H9 (cell line): ENCODE data around the gene GYS2. TPM values are rescaled to one million over a fixed set of nuclear protein-coding genes. Genes with fewer than 3 reads are reported as not detected.
A peak's percentile ranks its signal among the peaks of the same experiment; 100 is the strongest.

ENCODE experiments used
- DNase-seq: peaks from one replicate; pipeline ENCODE4 v3.0.0-alpha.2; 2017
- H2AFZ ChIP-seq: one replicate; pipeline ENCODE4 v1.6.1; 2013; ENCODE audit warnings: mild to moderate bottlenecking, low read length, control low read depth, moderate library complexity
- H2AK5ac ChIP-seq: 2 replicates; pipeline ENCODE4 v1.6.1; 2013; ENCODE audit warnings: low read length, control low read depth, mixed read lengths; ENCODE audit not compliant: insufficient read length
- H2BK120ac ChIP-seq: one replicate; pipeline ENCODE4 v1.6.1; 2013; ENCODE audit warnings: low read depth, mild to moderate bottlenecking, low read length, control low read depth, inconsistent platforms; ENCODE audit not compliant: poor library complexity, severe bottlenecking
- H2BK12ac ChIP-seq: 2 replicates; pipeline ENCODE4 v1.6.1; 2013; ENCODE audit warnings: low read length, control low read depth, mixed read lengths, low read depth; ENCODE audit not compliant: insufficient read length
- H2BK15ac ChIP-seq: 2 replicates; pipeline ENCODE4 v1.6.1; 2013; ENCODE audit warnings: low read depth, low read length, control low read depth
- H2BK20ac ChIP-seq: one replicate; pipeline ENCODE4 v1.6.1; 2013; ENCODE audit warnings: low read depth, mild to moderate bottlenecking, low read length, control low read depth, inconsistent platforms; ENCODE audit not compliant: poor library complexity, severe bottlenecking
- H2BK5ac ChIP-seq: 2 replicates; pipeline ENCODE4 v1.6.1; 2013; ENCODE audit warnings: low read length, control low read depth, mixed read lengths; ENCODE audit not compliant: insufficient read length
- H3K14ac ChIP-seq: 2 replicates; pipeline ENCODE4 v1.6.1; 2013; ENCODE audit warnings: low read length, control low read depth; ENCODE audit not compliant: insufficient read depth
- H3K18ac ChIP-seq: 2 replicates; pipeline ENCODE4 v1.6.1; 2013; ENCODE audit warnings: low read depth, mild to moderate bottlenecking, mixed read lengths, low read length, control low read depth; ENCODE audit not compliant: insufficient read length
- H3K23ac ChIP-seq: 2 replicates; pipeline ENCODE4 v1.6.1; 2013; ENCODE audit warnings: low read length, control low read depth, mixed read lengths, low read depth; ENCODE audit not compliant: insufficient read length
- H3K23me2 ChIP-seq: 2 replicates; pipeline ENCODE4 v1.6.1; 2013; ENCODE audit warnings: low read depth, mild to moderate bottlenecking, mixed read lengths, low read length, control low read depth; ENCODE audit not compliant: insufficient read length, poor library complexity, severe bottlenecking
- H3K27ac ChIP-seq: 2 replicates; pipeline ENCODE4 v1.5.1; 2013; ENCODE audit warnings: low read length, control low read depth, mixed read lengths, low read depth; ENCODE audit not compliant: insufficient read length
- H3K27me3 ChIP-seq: 2 replicates; pipeline ENCODE4 v1.6.1; 2013; ENCODE audit warnings: low read length, control low read depth, inconsistent platforms; ENCODE audit not compliant: insufficient read depth
- H3K4ac ChIP-seq: 2 replicates; pipeline ENCODE4 v1.6.1; 2013; ENCODE audit warnings: low read depth, mild to moderate bottlenecking, control low read depth, inconsistent platforms, low read length, moderate library complexity
- H3K4me1 ChIP-seq: 2 replicates; pipeline ENCODE4 v1.6.1; 2013; ENCODE audit warnings: low read length, control low read depth, inconsistent platforms; ENCODE audit not compliant: insufficient read depth
- H3K4me2 ChIP-seq: 2 replicates; pipeline ENCODE4 v1.6.1; 2013; ENCODE audit warnings: low read length, control low read depth, mixed read lengths; ENCODE audit not compliant: insufficient read length, insufficient read depth
- H3K56ac ChIP-seq: 2 replicates; pipeline ENCODE4 v1.6.1; 2013; ENCODE audit warnings: low read depth, mild to moderate bottlenecking, mixed read lengths, low read length, control low read depth; ENCODE audit not compliant: insufficient read length
- H3K79me1 ChIP-seq: 2 replicates; pipeline ENCODE4 v1.6.1; 2013; ENCODE audit warnings: low read depth, mild to moderate bottlenecking, moderate library complexity, low read length, control low read depth, inconsistent platforms; ENCODE audit not compliant: insufficient read depth, poor library complexity, severe bottlenecking
- H3K79me2 ChIP-seq: 2 replicates; pipeline ENCODE4 v1.6.1; 2013; ENCODE audit warnings: low read length, control low read depth, inconsistent platforms; ENCODE audit not compliant: insufficient read depth
- H3K9ac ChIP-seq: 2 replicates; pipeline ENCODE4 v1.6.1; 2013; ENCODE audit warnings: low read length, control low read depth, mixed read lengths; ENCODE audit not compliant: insufficient read length; ENCODE audit errors: extremely low read depth
- H3K9me3 ChIP-seq: one replicate; pipeline ENCODE4 v1.6.1; 2013; ENCODE audit warnings: low read depth, low read length, inconsistent platforms; ENCODE audit not compliant: control insufficient read depth
- H3T11ph ChIP-seq: one replicate; pipeline ENCODE4 v1.6.1; 2013; ENCODE audit warnings: mild to moderate bottlenecking, low read length, control low read depth, inconsistent platforms
- H4K20me1 ChIP-seq: one replicate; pipeline ENCODE4 v1.6.1; 2013; ENCODE audit not compliant: control insufficient read depth, insufficient read length, insufficient read depth
- H4K5ac ChIP-seq: 2 replicates; pipeline ENCODE4 v1.6.1; 2013; ENCODE audit warnings: low read depth, mild to moderate bottlenecking, mixed read lengths, low read length, control low read depth; ENCODE audit not compliant: insufficient read length
- H4K8ac ChIP-seq: replicated peaks from 2 replicates; pipeline ENCODE4 v1.6.1; 2013; ENCODE audit warnings: low read length, control low read depth, mixed read lengths, low read depth; ENCODE audit not compliant: insufficient read length
- H4K91ac ChIP-seq: 2 replicates; pipeline ENCODE4 v1.6.1; 2013; ENCODE audit warnings: low read depth, mild to moderate bottlenecking, moderate library complexity, mixed read lengths, low read length, control low read depth; ENCODE audit not compliant: insufficient read length
- H3K27ac Mint-ChIP-seq, 3 experiments: 2 replicates in 2 of 3; 3 replicates in 1 of 3; pipeline ENCODE4 v1.8.0; 2020 to 2021; ENCODE audit warnings: mixed read lengths in 3 of 3, mild to moderate bottlenecking in 1 of 3, moderate library complexity in 1 of 3
- H3K27me3 Mint-ChIP-seq: 2 replicates; pipeline ENCODE4 v1.8.0; 2021; ENCODE audit warnings: low read depth, mild to moderate bottlenecking, moderate library complexity, mixed read lengths
- H3K36me3 Mint-ChIP-seq, 3 experiments: 2 replicates in 2 of 3; 3 replicates in 1 of 3; pipeline ENCODE4 v1.8.0; 2020 to 2021; ENCODE audit warnings: low read depth in 3 of 3, mixed read lengths in 3 of 3; ENCODE audit not compliant: insufficient read depth in 1 of 3
- H3K4me1 Mint-ChIP-seq, 2 experiments: 2 replicates each; pipeline ENCODE4 v1.8.0; 2020; ENCODE audit warnings: mixed read lengths in 2 of 2
- H3K4me3 Mint-ChIP-seq, 2 experiments: 2 replicates in 1 of 2; 3 replicates in 1 of 2; pipeline ENCODE4 v1.8.0; 2020 to 2021; ENCODE audit warnings: mild to moderate bottlenecking in 2 of 2, mixed read lengths in 2 of 2, moderate library complexity in 1 of 2
- H3K9me3 Mint-ChIP-seq, 2 experiments: 2 replicates in 1 of 2; 3 replicates in 1 of 2; pipeline ENCODE4 v1.8.0; 2020; ENCODE audit warnings: mild to moderate bottlenecking in 2 of 2, mixed read lengths in 2 of 2, moderate library complexity in 1 of 2
- WGBS: extraction: QIAGEN DNeasy Blood & Tissue Kit; methylation state at CpG from one replicate; pipeline ENCODE4 v1.1.7; 2013; ENCODE audit warnings: missing lambda C conversion rate, low lambda C conversion rate, mixed read lengths; ENCODE audit not compliant: insufficient read length; ENCODE audit errors: extremely low coverage; 5-methylcytosine and 5-hydroxymethylcytosine counted together
- total RNA-seq: library from RNA; stranded (reverse); gene quantifications from 2 replicates; pipeline ENCODE4 v1.2.1, GENCODE V29; 2021
- TF ChIP-seq, protein P1 (sequence below): fragments of 200-600 bp; sonication (generic); conservative IDR thresholded peaks from 3 replicates; pipeline ENCODE4 v1.8.0; 2021; ENCODE audit warnings: antibody characterized with exemption, mild to moderate bottlenecking

GYS2 gene
- total RNA-seq, 1 experiment from 2014 or later: not detected

DNA sequence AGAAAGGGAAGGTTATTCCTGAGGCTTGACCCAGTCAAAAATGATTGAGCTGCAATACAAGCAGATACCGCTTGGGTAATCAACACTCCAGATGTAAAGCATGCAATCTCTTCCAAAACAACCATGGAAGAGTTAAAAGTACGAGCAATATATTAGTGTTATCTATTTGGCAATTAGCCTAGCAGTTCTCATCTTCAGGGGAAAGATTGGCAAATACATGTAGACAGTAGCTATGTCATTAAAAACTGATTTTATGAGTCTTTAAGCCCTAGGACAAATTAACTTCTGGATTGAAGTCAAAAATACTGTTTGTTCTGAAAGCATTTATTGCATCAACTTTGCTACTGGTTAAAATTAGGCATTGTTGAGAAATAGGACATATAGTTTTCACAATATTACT is 9.3 kb upstream of the GYS2 start:
- no peak for DNase-seq
- H3K27me3 Mint-ChIP-seq: no peaks in the 10 kb centered on the region; the same call in 1 of the 2 replicates
- H2BK5ac ChIP-seq: no peak overlapping the region
- H3K27me3 ChIP-seq: no peaks in the 10 kb centered on the region
- no peak overlapping the region for H4K5ac ChIP-seq
- no peak overlapping the region for H3K18ac ChIP-seq
- TF ChIP-seq, protein P1, sequence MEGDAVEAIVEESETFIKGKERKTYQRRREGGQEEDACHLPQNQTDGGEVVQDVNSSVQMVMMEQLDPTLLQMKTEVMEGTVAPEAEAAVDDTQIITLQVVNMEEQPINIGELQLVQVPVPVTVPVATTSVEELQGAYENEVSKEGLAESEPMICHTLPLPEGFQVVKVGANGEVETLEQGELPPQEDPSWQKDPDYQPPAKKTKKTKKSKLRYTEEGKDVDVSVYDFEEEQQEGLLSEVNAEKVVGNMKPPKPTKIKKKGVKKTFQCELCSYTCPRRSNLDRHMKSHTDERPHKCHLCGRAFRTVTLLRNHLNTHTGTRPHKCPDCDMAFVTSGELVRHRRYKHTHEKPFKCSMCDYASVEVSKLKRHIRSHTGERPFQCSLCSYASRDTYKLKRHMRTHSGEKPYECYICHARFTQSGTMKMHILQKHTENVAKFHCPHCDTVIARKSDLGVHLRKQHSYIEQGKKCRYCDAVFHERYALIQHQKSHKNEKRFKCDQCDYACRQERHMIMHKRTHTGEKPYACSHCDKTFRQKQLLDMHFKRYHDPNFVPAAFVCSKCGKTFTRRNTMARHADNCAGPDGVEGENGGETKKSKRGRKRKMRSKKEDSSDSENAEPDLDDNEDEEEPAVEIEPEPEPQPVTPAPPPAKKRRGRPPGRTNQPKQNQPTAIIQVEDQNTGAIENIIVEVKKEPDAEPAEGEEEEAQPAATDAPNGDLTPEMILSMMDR: peak; percentile 44
- H3T11ph ChIP-seq: no peak overlapping the region
- H3K79me1 ChIP-seq: no peaks in the 10 kb centered on the region
- H3K27ac Mint-ChIP-seq: no peak overlapping the region
- no peak overlapping the region for H2AK5ac ChIP-seq
- no peaks in the 10 kb centered on the region for H3K23me2 ChIP-seq
- H3K23ac ChIP-seq: no peak overlapping the region
- H3K14ac ChIP-seq: no peak overlapping the region
- H2BK15ac ChIP-seq: no peak overlapping the region
- no peak overlapping the region for H2AFZ ChIP-seq
- no peak overlapping the region for H3K56ac ChIP-seq
- H4K20me1 ChIP-seq: no peaks in the 10 kb centered on the region
- H3K36me3 Mint-ChIP-seq: no peaks in the 10 kb centered on the region
- H4K91ac ChIP-seq: no peak overlapping the region
- no peak overlapping the region for H2BK120ac ChIP-seq
- no peak overlapping the region for H3K4me3 Mint-ChIP-seq
- no peak overlapping the region for H2BK20ac ChIP-seq
- H3K4me1 Mint-ChIP-seq: no peaks in the 10 kb centered on the region
- no peaks in the 10 kb centered on the region for H3K79me2 ChIP-seq
- H2BK12ac ChIP-seq: no peak overlapping the region
- H3K27ac ChIP-seq: no peak overlapping the region
- no CpG with 5 or more reads among the region's 2 CpGs for WGBS
- no peaks in the 10 kb centered on the region for H3K4me1 ChIP-seq
- H3K4me2 ChIP-seq: no peak overlapping the region
- no peak overlapping the region for H4K8ac ChIP-seq
- H3K9me3 Mint-ChIP-seq: no peaks in the 10 kb centered on the region
- no peak overlapping the region for H3K4ac ChIP-seq
- H3K9ac ChIP-seq: no peak overlapping the region
- no peaks in the 10 kb centered on the region for H3K9me3 ChIP-seq
